ENCODE measurements around the gene TRMT1.

Gene TRMT1

GRCh38 chr19:13160557-13160956, 44.0 kb upstream of the TRMT1 start:
- TF ChIP-seq CTCF (IDR thresholded peaks at IDR 0.05): no peak
- Histone ChIP-seq H3K4me3 (no peak overlapping the region), H3K27ac (no peak overlapping the region)
- no peak for DNase-seq (ENCODE audit: low spot score)

DNA sequence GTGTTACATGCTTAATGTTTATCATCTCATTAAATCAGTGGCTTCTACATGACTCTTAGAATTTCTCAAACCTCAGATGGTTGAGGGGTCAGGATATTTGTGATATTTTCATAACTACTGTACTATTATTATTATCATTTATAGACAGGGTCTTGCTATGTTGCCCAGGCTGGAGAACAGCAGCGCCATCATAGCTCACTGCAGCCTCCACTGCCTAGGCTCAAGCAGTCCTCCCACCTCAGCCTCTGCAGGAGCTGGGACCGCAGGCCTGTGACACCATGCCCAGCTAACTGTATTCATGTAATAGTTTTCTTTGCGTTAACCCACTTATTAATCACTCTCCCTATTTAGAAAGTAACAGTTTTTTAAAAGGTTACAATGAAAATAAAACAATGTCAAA, 43.2 kb upstream of the TRMT1 start:
- H3K27ac ChIP-seq: no peak overlapping the region
- H3K4me3 ChIP-seq: no peak overlapping the region
- no peak for TF ChIP-seq CTCF (IDR thresholded peaks at IDR 0.05)
- DNase-seq (ENCODE audit: low spot score): no peak

- H3K27ac ChIP-seq: peak overlapping the region; percentile 98 to 100
- TF ChIP-seq CTCF (IDR thresholded peaks at IDR 0.05): no peak
- DNase-seq (ENCODE audit: low spot score): peak; percentile 93
- peak overlapping the region; percentile 93 for H3K4me3 ChIP-seq
Measured at GRCh38 chr19:13155472-13156359, 39.2 kb upstream of the TRMT1 start.

GRCh38 chr19:13154911-13155471, 38.5 kb upstream of the TRMT1 start:
- H3K27ac ChIP-seq: peak overlapping the region; percentile 98 to 100
- DNase-seq (ENCODE audit: low spot score): peak; percentile 88
- H3K4me3 ChIP-seq: peak overlapping the region; percentile 93
- TF ChIP-seq CTCF (IDR thresholded peaks at IDR 0.05): no peak

DNA sequence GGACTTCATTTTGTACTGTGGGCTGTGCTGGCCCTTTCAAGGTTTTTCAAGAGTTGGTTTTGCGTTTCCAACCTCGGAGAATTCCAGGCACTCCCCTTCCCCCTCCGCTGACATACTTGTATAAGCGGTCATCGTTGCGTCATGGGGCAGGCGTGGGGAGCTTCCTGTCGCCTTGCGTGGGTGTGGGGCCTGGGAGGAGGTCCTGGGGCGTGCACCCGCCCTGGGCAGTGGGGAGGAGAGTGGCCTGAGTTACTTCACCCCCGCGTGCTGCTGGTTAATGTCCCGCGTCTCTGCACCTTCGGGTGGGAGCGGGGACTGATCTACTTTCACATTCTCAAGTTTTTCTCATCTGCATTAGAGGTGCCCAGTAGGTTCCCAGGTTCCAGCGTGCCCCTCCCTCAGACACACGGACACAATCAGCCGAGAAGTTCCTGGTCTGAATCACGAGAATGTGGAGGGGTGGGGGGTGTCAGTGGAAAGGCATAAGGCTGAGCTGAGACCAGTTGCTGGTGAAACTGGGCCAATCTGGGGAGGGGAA, 37.8 kb upstream of the TRMT1 start:
- Histone ChIP-seq H3K27ac (peak overlapping the region; percentile 98 to 100), H3K4me3 (peak overlapping the region; percentile 93)
- no peak for TF ChIP-seq CTCF (IDR thresholded peaks at IDR 0.05)
- DNase-seq (ENCODE audit: low spot score): peak; percentile 98

GRCh38 chr19:13153569-13154240, 37.2 kb upstream of the TRMT1 start:
- DNase-seq (ENCODE audit: low spot score): peak; percentile 80
- no peak for TF ChIP-seq CTCF (IDR thresholded peaks at IDR 0.05)
- Histone ChIP-seq H3K27ac (peak overlapping the region; percentile 98 to 100), H3K4me3 (peak overlapping the region; percentile 93)
